ENCODE results near the gene PDE8B.

PDE8B gene

GRCh38 chr5:77249475-77249874, 39.0 kb downstream of the PDE8B start:
- Histone ChIP-seq H2AK5ac (ENCODE audit: low read length) (no peak overlapping the region), H3K79me2 (ENCODE audit: control insufficient read depth, insufficient read depth, low read length, poor library complexity) (no peaks in the 10 kb centered on the region), H2AFZ (ENCODE audit: insufficient read depth, low read length, poor library complexity) (no peak overlapping the region), H4K91ac (ENCODE audit: low read depth, low read length) (no peak overlapping the region), H3K4me3 (ENCODE audit: low read depth, low read length) (no peak overlapping the region), H3K27ac (ENCODE audit: low read depth, low read length) (no peak overlapping the region), H3K36me3 (ENCODE audit: control insufficient read depth in 1 of 2, insufficient read depth in 2 of 2, low read length in 2 of 2) (no peaks in the 10 kb centered on the region), H2BK120ac (ENCODE audit: insufficient read depth, low read length, poor library complexity) (no peak overlapping the region), H2BK12ac (ENCODE audit: low read length) (no peak overlapping the region), H4K12ac (ENCODE audit: low read depth, low read length) (no peak overlapping the region), H3K79me1 (ENCODE audit: low read length) (no peaks in the 10 kb centered on the region), H3K14ac (ENCODE audit: low read length) (no peak overlapping the region), H3K9me3 (ENCODE audit: insufficient read depth, low read depth, low read length) (no peaks in the 10 kb centered on the region), H3K4me2 (ENCODE audit: low read length) (no peak overlapping the region), H3K4ac (ENCODE audit: low read depth, low read length) (no peak overlapping the region), H3K23ac (ENCODE audit: low read length) (no peak overlapping the region), H2BK5ac (ENCODE audit: low read depth, low read length, poor library complexity) (no peak overlapping the region), H3K4me1 (ENCODE audit: control insufficient read depth in 1 of 2, insufficient read depth in 2 of 2, low read length in 2 of 2) (no peaks in the 10 kb centered on the region), H4K8ac (ENCODE audit: low read depth, low read length) (no peak overlapping the region), H3K27me3 (ENCODE audit: insufficient read depth, low read length) (no peaks in the 10 kb centered on the region), H3K18ac (ENCODE audit: low read length) (no peak overlapping the region), H3K9ac (ENCODE audit: low read length) (no peak overlapping the region)
- no CpG with 5 or more reads among the region's 2 CpGs for WGBS (ENCODE audit: extremely low coverage, insufficient coverage, insufficient read length)
- no peak for DNase-seq

- no peak overlapping the region for H2BK120ac ChIP-seq (ENCODE audit: insufficient read depth, low read length, poor library complexity)
- H2BK12ac ChIP-seq (ENCODE audit: low read length), result no peak overlapping the region
- H3K14ac ChIP-seq (ENCODE audit: low read length), result no peak overlapping the region
- H4K91ac ChIP-seq (ENCODE audit: low read depth, low read length), result no peak overlapping the region
- H3K36me3 ChIP-seq (ENCODE audit: control insufficient read depth in 1 of 2, insufficient read depth in 2 of 2, low read length in 2 of 2), result no peaks in the 10 kb centered on the region
- no peak overlapping the region for H2AFZ ChIP-seq (ENCODE audit: insufficient read depth, low read length, poor library complexity)
- no CpG with 5 or more reads among the region's 4 CpGs for WGBS (ENCODE audit: extremely low coverage, insufficient coverage, insufficient read length)
- no peaks in the 10 kb centered on the region for H3K4me1 ChIP-seq (ENCODE audit: control insufficient read depth in 1 of 2, insufficient read depth in 2 of 2, low read length in 2 of 2)
- H3K9me3 ChIP-seq (ENCODE audit: insufficient read depth, low read depth, low read length), result no peaks in the 10 kb centered on the region
- H2AK5ac ChIP-seq (ENCODE audit: low read length), result no peak overlapping the region
- H3K23ac ChIP-seq (ENCODE audit: low read length), result no peak overlapping the region
- no peak for DNase-seq
- no peak overlapping the region for H3K4me2 ChIP-seq (ENCODE audit: low read length)
- H3K79me1 ChIP-seq (ENCODE audit: low read length), result no peaks in the 10 kb centered on the region
- no peak overlapping the region for H3K9ac ChIP-seq (ENCODE audit: low read length)
- H4K12ac ChIP-seq (ENCODE audit: low read depth, low read length), result no peak overlapping the region
- H4K8ac ChIP-seq (ENCODE audit: low read depth, low read length), result no peak overlapping the region
- no peaks in the 10 kb centered on the region for H3K27me3 ChIP-seq (ENCODE audit: insufficient read depth, low read length)
- H2BK5ac ChIP-seq (ENCODE audit: low read depth, low read length, poor library complexity), result no peak overlapping the region
- no peak overlapping the region for H3K4ac ChIP-seq (ENCODE audit: low read depth, low read length)
- no peak overlapping the region for H3K18ac ChIP-seq (ENCODE audit: low read length)
- H3K27ac ChIP-seq (ENCODE audit: low read depth, low read length), result no peak overlapping the region
- H3K4me3 ChIP-seq (ENCODE audit: low read depth, low read length), result no peak overlapping the region
- H3K79me2 ChIP-seq (ENCODE audit: control insufficient read depth, insufficient read depth, low read length, poor library complexity), result no peaks in the 10 kb centered on the region
These were observed 39.5 kb downstream of the PDE8B start for GRCh38 chr5:77250021-77250420.

GRCh38 chr5:77251921-77252320, 41.4 kb downstream of the PDE8B start:
- H3K27me3 ChIP-seq (ENCODE audit: insufficient read depth, low read length), result no peaks in the 10 kb centered on the region
- no peak overlapping the region for H2BK5ac ChIP-seq (ENCODE audit: low read depth, low read length, poor library complexity)
- H3K9me3 ChIP-seq (ENCODE audit: insufficient read depth, low read depth, low read length), result no peaks in the 10 kb centered on the region
- H4K8ac ChIP-seq (ENCODE audit: low read depth, low read length), result no peak overlapping the region
- no peak overlapping the region for H3K23ac ChIP-seq (ENCODE audit: low read length)
- H3K27ac ChIP-seq (ENCODE audit: low read depth, low read length), result no peak overlapping the region
- no peaks in the 10 kb centered on the region for H3K36me3 ChIP-seq (ENCODE audit: control insufficient read depth in 1 of 2, insufficient read depth in 2 of 2, low read length in 2 of 2)
- no peak overlapping the region for H3K18ac ChIP-seq (ENCODE audit: low read length)
- no peak overlapping the region for H4K12ac ChIP-seq (ENCODE audit: low read depth, low read length)
- no peak overlapping the region for H2BK120ac ChIP-seq (ENCODE audit: insufficient read depth, low read length, poor library complexity)
- WGBS (ENCODE audit: extremely low coverage, insufficient coverage, insufficient read length), result no CpG with 5 or more reads among the region's 3 CpGs
- H3K4me2 ChIP-seq (ENCODE audit: low read length), result no peak overlapping the region
- H3K4me1 ChIP-seq (ENCODE audit: control insufficient read depth in 1 of 2, insufficient read depth in 2 of 2, low read length in 2 of 2), result no peaks in the 10 kb centered on the region
- H2AFZ ChIP-seq (ENCODE audit: insufficient read depth, low read length, poor library complexity), result no peak overlapping the region
- H2AK5ac ChIP-seq (ENCODE audit: low read length), result no peak overlapping the region
- H3K4me3 ChIP-seq (ENCODE audit: low read depth, low read length), result no peak overlapping the region
- no peak overlapping the region for H3K4ac ChIP-seq (ENCODE audit: low read depth, low read length)
- H3K9ac ChIP-seq (ENCODE audit: low read length), result no peak overlapping the region
- H3K14ac ChIP-seq (ENCODE audit: low read length), result no peak overlapping the region
- DNase-seq, result no peak
- no peak overlapping the region for H4K91ac ChIP-seq (ENCODE audit: low read depth, low read length)
- no peaks in the 10 kb centered on the region for H3K79me1 ChIP-seq (ENCODE audit: low read length)
- no peak overlapping the region for H2BK12ac ChIP-seq (ENCODE audit: low read length)
- no peaks in the 10 kb centered on the region for H3K79me2 ChIP-seq (ENCODE audit: control insufficient read depth, insufficient read depth, low read length, poor library complexity)

GRCh38 chr5:77255617-77256016, 45.1 kb downstream of the PDE8B start:
- Histone ChIP-seq H3K36me3 (ENCODE audit: control insufficient read depth in 1 of 2, insufficient read depth in 2 of 2, low read length in 2 of 2) (no peaks in the 10 kb centered on the region), H3K14ac (ENCODE audit: low read length) (no peak overlapping the region), H3K4me1 (ENCODE audit: control insufficient read depth in 1 of 2, insufficient read depth in 2 of 2, low read length in 2 of 2) (no peaks in the 10 kb centered on the region), H4K91ac (ENCODE audit: low read depth, low read length) (no peak overlapping the region), H3K4ac (ENCODE audit: low read depth, low read length) (no peak overlapping the region), H3K23ac (ENCODE audit: low read length) (no peak overlapping the region), H4K12ac (ENCODE audit: low read depth, low read length) (no peak overlapping the region), H2AFZ (ENCODE audit: insufficient read depth, low read length, poor library complexity) (no peak overlapping the region), H3K4me3 (ENCODE audit: low read depth, low read length) (no peak overlapping the region), H3K27ac (ENCODE audit: low read depth, low read length) (no peak overlapping the region), H3K79me1 (ENCODE audit: low read length) (no peaks in the 10 kb centered on the region), H3K18ac (ENCODE audit: low read length) (no peak overlapping the region), H3K9me3 (ENCODE audit: insufficient read depth, low read depth, low read length) (no peaks in the 10 kb centered on the region), H4K8ac (ENCODE audit: low read depth, low read length) (no peak overlapping the region), H2BK12ac (ENCODE audit: low read length) (no peak overlapping the region), H2BK5ac (ENCODE audit: low read depth, low read length, poor library complexity) (no peak overlapping the region), H3K4me2 (ENCODE audit: low read length) (no peak overlapping the region), H2AK5ac (ENCODE audit: low read length) (no peak overlapping the region), H3K27me3 (ENCODE audit: insufficient read depth, low read length) (no peaks in the 10 kb centered on the region), H3K79me2 (ENCODE audit: control insufficient read depth, insufficient read depth, low read length, poor library complexity) (no peaks in the 10 kb centered on the region), H2BK120ac (ENCODE audit: insufficient read depth, low read length, poor library complexity) (no peak overlapping the region), H3K9ac (ENCODE audit: low read length) (no peak overlapping the region)
- DNase-seq, result no peak
- WGBS (ENCODE audit: extremely low coverage, insufficient coverage, insufficient read length), result no CpG with 5 or more reads among the region's 6 CpGs

Measured in trophoblast cell (in vitro differentiated cells and primary cell).